ENCODE data around the gene PIK3CB.

PIK3CB gene

GRCh38 chr3:138769616-138770015 is 65.1 kb downstream of the PIK3CB start:
- H3K4me3 ChIP-seq (ENCODE audit: low read length): no peak overlapping the region
- DNase-seq (ENCODE audit: low read depth): no peak
- TF ChIP-seq, protein P1, sequence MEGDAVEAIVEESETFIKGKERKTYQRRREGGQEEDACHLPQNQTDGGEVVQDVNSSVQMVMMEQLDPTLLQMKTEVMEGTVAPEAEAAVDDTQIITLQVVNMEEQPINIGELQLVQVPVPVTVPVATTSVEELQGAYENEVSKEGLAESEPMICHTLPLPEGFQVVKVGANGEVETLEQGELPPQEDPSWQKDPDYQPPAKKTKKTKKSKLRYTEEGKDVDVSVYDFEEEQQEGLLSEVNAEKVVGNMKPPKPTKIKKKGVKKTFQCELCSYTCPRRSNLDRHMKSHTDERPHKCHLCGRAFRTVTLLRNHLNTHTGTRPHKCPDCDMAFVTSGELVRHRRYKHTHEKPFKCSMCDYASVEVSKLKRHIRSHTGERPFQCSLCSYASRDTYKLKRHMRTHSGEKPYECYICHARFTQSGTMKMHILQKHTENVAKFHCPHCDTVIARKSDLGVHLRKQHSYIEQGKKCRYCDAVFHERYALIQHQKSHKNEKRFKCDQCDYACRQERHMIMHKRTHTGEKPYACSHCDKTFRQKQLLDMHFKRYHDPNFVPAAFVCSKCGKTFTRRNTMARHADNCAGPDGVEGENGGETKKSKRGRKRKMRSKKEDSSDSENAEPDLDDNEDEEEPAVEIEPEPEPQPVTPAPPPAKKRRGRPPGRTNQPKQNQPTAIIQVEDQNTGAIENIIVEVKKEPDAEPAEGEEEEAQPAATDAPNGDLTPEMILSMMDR (conservative IDR thresholded peaks at IDR 0.05; ENCODE audit: low read length): no peak

DNA sequence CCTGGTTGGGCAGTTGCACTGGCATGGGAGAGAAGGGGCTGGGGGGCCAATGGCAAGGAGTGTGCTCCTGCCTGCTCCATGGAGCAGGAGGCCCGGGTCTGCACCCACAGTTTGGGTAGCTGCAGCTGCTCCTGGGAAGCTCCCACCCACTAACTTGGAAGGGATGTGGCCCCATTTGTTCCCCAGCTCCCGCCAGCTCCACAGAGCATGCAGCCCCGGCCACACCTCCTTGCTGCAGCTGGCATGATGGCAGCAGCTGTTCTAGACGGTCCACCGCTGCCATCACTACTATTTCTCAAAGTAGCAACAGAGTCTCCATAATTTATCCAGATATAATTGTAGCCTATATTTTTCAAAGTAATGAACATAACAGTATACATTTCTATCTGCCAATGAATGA is 65.8 kb downstream of the PIK3CB start:
- no peak for DNase-seq (ENCODE audit: low read depth)
- TF ChIP-seq, protein P1 (conservative IDR thresholded peaks at IDR 0.05; ENCODE audit: low read length): no peak
- no peak overlapping the region for H3K4me3 ChIP-seq (ENCODE audit: low read length)

GRCh38 chr3:138768125-138768524 is 66.6 kb downstream of the PIK3CB start:
- no peak overlapping the region for H3K4me3 ChIP-seq (ENCODE audit: low read length)
- no peak for DNase-seq (ENCODE audit: low read depth)
- TF ChIP-seq, protein P1 (conservative IDR thresholded peaks at IDR 0.05; ENCODE audit: low read length): no peak

- no peak for DNase-seq (ENCODE audit: low read depth)
- TF ChIP-seq, protein P1 (conservative IDR thresholded peaks at IDR 0.05; ENCODE audit: low read length): no peak
- no peak overlapping the region for H3K4me3 ChIP-seq (ENCODE audit: low read length)
Measured at GRCh38 chr3:138767498-138768104, 67.1 kb downstream of the PIK3CB start.

DNA sequence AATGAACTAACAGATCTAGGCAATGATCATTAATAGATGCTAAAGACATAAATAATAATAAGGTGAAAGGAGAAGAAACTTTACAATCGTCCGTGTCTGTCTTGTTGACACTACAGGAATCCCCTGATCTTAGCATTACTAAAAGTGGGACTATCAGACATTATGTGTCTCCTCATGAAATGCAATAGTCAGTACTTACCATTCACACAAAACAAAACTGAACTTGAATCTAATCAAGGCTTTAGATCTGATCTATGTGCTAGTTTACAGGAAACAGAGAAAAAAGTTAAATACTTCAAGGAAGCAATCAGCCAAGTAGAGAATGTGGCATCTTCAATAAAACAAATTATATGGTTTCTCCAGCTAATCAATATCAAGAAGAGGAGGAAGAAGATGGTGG is 73.7 kb downstream of the PIK3CB start:
- TF ChIP-seq, protein P1 (conservative IDR thresholded peaks at IDR 0.05; ENCODE audit: low read length): no peak
- no peak for DNase-seq (ENCODE audit: low read depth)

GRCh38 chr3:138748190-138748589 is 86.5 kb downstream of the PIK3CB start:
- no peak overlapping the region for H3K4me3 ChIP-seq (ENCODE audit: low read length)
- no peak for DNase-seq (ENCODE audit: low read depth)
- TF ChIP-seq, protein P1 (conservative IDR thresholded peaks at IDR 0.05; ENCODE audit: low read length): no peak

More for the DNA sequence above, 73.7 kb downstream of the PIK3CB start:
- no peak overlapping the region for H3K4me3 ChIP-seq (ENCODE audit: low read length)

- TF ChIP-seq, protein P1 (conservative IDR thresholded peaks at IDR 0.05; ENCODE audit: low read length): no peak
- DNase-seq (ENCODE audit: low read depth): peak; percentile 13
- H3K4me3 ChIP-seq (ENCODE audit: low read length): no peak overlapping the region
Measured at GRCh38 chr3:138747225-138747624, 87.5 kb downstream of the PIK3CB start.
